CD14-positive monocyte (primary cell): Measurements from ENCODE around the gene KASH5. TPM values are rescaled to one million over a fixed set of nuclear protein-coding genes. Genes with fewer than 3 reads are reported as not detected.

Experiments used
- DNase-seq, 3 donors: peaks; one replicate each; pipeline ENCODE4 v3.0.0-alpha.2; 2011 to 2022
- H2AFZ ChIP-seq: 2 replicates; pipeline ENCODE4 v1.6.0; 2012; ENCODE audit warnings: mild to moderate bottlenecking, low read depth, low read length, inconsistent platforms; ENCODE audit not compliant: insufficient read depth, poor library complexity, severe bottlenecking
- H3K27ac ChIP-seq, 2 donors: 1 replicate in 1 of 2; 2 replicates in 1 of 2; pipeline ENCODE4 v1.5.1; 2012 to 2013; ENCODE audit warnings: low read length in 2 of 2, control low read depth in 1 of 2, inconsistent platforms in 1 of 2, low read depth in 1 of 2, mild to moderate bottlenecking in 1 of 2
- H3K27me3 ChIP-seq, 2 donors: one replicate each; pipeline versions ENCODE4 v1.6.0 to v1.6.1; 2011 to 2013; ENCODE audit warnings: low read length in 2 of 2; ENCODE audit not compliant: control insufficient read depth in 2 of 2, insufficient read depth in 2 of 2
- H3K36me3 ChIP-seq, 2 donors: replicated peaks in 1 of 2; 1 replicate in 1 of 2; 2 replicates in 1 of 2; pipeline versions ENCODE4 v1.5.1 to v1.6.1; 2012 to 2013; ENCODE audit warnings: low read length in 2 of 2, control low read depth in 1 of 2, inconsistent platforms in 1 of 2, mild to moderate bottlenecking in 1 of 2; ENCODE audit not compliant: insufficient read depth in 2 of 2, control insufficient read depth in 1 of 2
- H3K4me1 ChIP-seq, 2 donors: 1 replicate in 1 of 2; 2 replicates in 1 of 2; pipeline versions ENCODE4 v1.5.1 to v1.6.1; 2012 to 2013; ENCODE audit warnings: low read length in 2 of 2, control low read depth in 1 of 2, inconsistent platforms in 1 of 2, mild to moderate bottlenecking in 1 of 2, moderate library complexity in 1 of 2; ENCODE audit not compliant: insufficient read depth in 2 of 2, control insufficient read depth in 1 of 2
- H3K4me2 ChIP-seq: replicated peaks from 2 replicates; pipeline ENCODE3; 2012; ENCODE audit warnings: low read length, moderate library complexity, mild to moderate bottlenecking; ENCODE audit not compliant: poor library complexity, severe bottlenecking; ENCODE audit errors: extremely low read depth
- H3K4me3 ChIP-seq, 3 experiments: fragments of 200-600 bp in 1 of 3; sonication (generic) in 1 of 3; replicated peaks in 1 of 3; 1 replicate in 2 of 3; 2 replicates in 1 of 3; pipeline ENCODE4 v1.5.1; 2011 to 2013; ENCODE audit warnings: low read length in 3 of 3, mild to moderate bottlenecking in 3 of 3, control low read depth in 2 of 3, low read depth in 2 of 3, inconsistent platforms in 1 of 3, moderate library complexity in 1 of 3
- H3K79me2 ChIP-seq: 2 replicates; pipeline ENCODE4 v1.6.0; 2012; ENCODE audit warnings: mild to moderate bottlenecking, control low read depth, inconsistent platforms, low read length, moderate library complexity; ENCODE audit not compliant: insufficient read depth
- H3K9ac ChIP-seq: 2 replicates; pipeline ENCODE4 v1.6.0; 2017; ENCODE audit warnings: low read length, mild to moderate bottlenecking; ENCODE audit not compliant: insufficient read depth, poor library complexity, severe bottlenecking
- H3K9me3 ChIP-seq, 2 donors: replicated peaks in 1 of 2; 1 replicate in 1 of 2; 2 replicates in 1 of 2; pipeline versions ENCODE4 v1.5.1 to v1.6.1; 2012 to 2013; ENCODE audit warnings: low read length in 2 of 2, control low read depth in 1 of 2; ENCODE audit not compliant: control insufficient read depth in 1 of 2, insufficient read depth in 1 of 2
- H4K20me1 ChIP-seq: 2 replicates; pipeline ENCODE4 v1.6.0; 2012; ENCODE audit warnings: mild to moderate bottlenecking, low read length, control low read depth, moderate library complexity; ENCODE audit not compliant: insufficient read depth
- H3K27ac Mint-ChIP-seq, 7 donors: one replicate each; pipeline ENCODE4 v1.8.0; 2020; ENCODE audit warnings: mild to moderate bottlenecking in 7 of 7, mixed read lengths in 7 of 7, moderate library complexity in 6 of 7, inconsistent platforms in 2 of 7
- H3K27me3 Mint-ChIP-seq, 3 donors: one replicate each; pipeline ENCODE4 v1.8.0; 2021 to 2022; ENCODE audit warnings: low read depth in 3 of 3, mild to moderate bottlenecking in 3 of 3, mixed read lengths in 3 of 3, moderate library complexity in 3 of 3, inconsistent platforms in 1 of 3
- H3K36me3 Mint-ChIP-seq, 2 donors: one replicate each; pipeline ENCODE4 v1.8.0; 2020; ENCODE audit warnings: mixed read lengths in 2 of 2, inconsistent platforms in 1 of 2, mild to moderate bottlenecking in 1 of 2
- H3K4me1 Mint-ChIP-seq: one replicate; pipeline ENCODE4 v1.8.0; 2020; ENCODE audit warnings: mild to moderate bottlenecking, mixed read lengths
- H3K4me3 Mint-ChIP-seq, 2 donors: one replicate each; pipeline ENCODE4 v1.8.0; 2020; ENCODE audit warnings: mild to moderate bottlenecking in 2 of 2, mixed read lengths in 2 of 2, moderate library complexity in 1 of 2
- H3K9me3 Mint-ChIP-seq, 7 donors: one replicate each; pipeline ENCODE4 v1.8.0; 2020 to 2022; ENCODE audit warnings: mixed read lengths in 7 of 7, mild to moderate bottlenecking in 6 of 7, moderate library complexity in 6 of 7, inconsistent platforms in 2 of 7
- CTCF ChIP-seq: fragments of 200-600 bp; IDR thresholded peaks from one replicate; pipeline ENCODE4 v1.8.0; 2022; ENCODE audit warnings: antibody characterized with exemption, mild to moderate bottlenecking
- WGBS: methylation state at CpG from one replicate; pipeline ENCODE4 v1.1.5; 2013; ENCODE audit warnings: missing lambda C conversion rate; ENCODE audit not compliant: insufficient coverage; 5-methylcytosine and 5-hydroxymethylcytosine counted together
- intact Hi-C, 2 donors: fragments of 100-400 bp; cut with micrococcal nuclease; formaldehyde crosslinking; loops; one replicate each; pipeline versions ENCODE4 v1.15.0 to v1.15.1; 2023
- polyA plus RNA-seq, 3 donors: library from polyadenylated mRNA; depleted of rRNA in 1 of 3; unstranded in 2 of 3; stranded (reverse) in 1 of 3; fragments of 300-500 nt in 2 of 3; fragments of >200 nt in 1 of 3; fragmentation: Illumina TruSeq in 2 of 3; gene quantifications; 1 replicate in 2 of 3; 2 replicates in 1 of 3; pipeline ENCODE4 v1.2.3, GENCODE V29; 2012 to 2021

The KASH5 gene
- polyA plus RNA-seq, 3 donors, result not detected

GRCh38 chr19:49427339-49427738, 39.3 kb downstream of the KASH5 start:
- no peak for DNase-seq
- Histone ChIP-seq H3K36me3 (no peaks in the 10 kb centered on the region), H4K20me1 (no peaks in the 10 kb centered on the region), H3K4me1 (peaks cover 10 to 20% of the 10 kb centered on the region in 2 donors), H3K27ac (no peak overlapping the region), H3K4me2 (no peak overlapping the region), H3K9ac (no peak overlapping the region), H2AFZ (no peak overlapping the region), H3K4me3 (no peak overlapping the region), H3K9me3 (peaks cover 7 to 51% of the 10 kb centered on the region in 2 donors), H3K27me3 (peaks cover 67 to 99% of the 10 kb centered on the region in 2 donors), H3K79me2 (no peaks in the 10 kb centered on the region)
- WGBS, result 53% methylated on average over 7 of the region's 12 CpGs
- Mint-ChIP-seq H3K4me1 (peaks cover 32% of the 10 kb centered on the region), H3K4me3 (peak overlapping the region in 1 of 2 donors; percentile 88), H3K27ac (no peak overlapping the region), H3K36me3 (peaks cover 0 to 23% of the 10 kb centered on the region in 2 donors), H3K9me3 (peaks cover 0 to 41% (median 22%) of the 10 kb centered on the region in 7 donors), H3K27me3 (peaks cover 96 to 100% (median 97%) of the 10 kb centered on the region in 3 donors)
- intact Hi-C loops, result loop anchor here in 1 of 2 donors (10.0 kb wide), 1 partner anchor 53 kb away; no protein-coding TSS in a partner anchor
- no peak for TF ChIP-seq CTCF

- intact Hi-C loops, result loop anchor here in 1 of 2 donors (10.0 kb wide), 1 partner anchor 53 kb away; no protein-coding TSS in a partner anchor
- Mint-ChIP-seq H3K9me3 (peaks cover 0 to 36% (median 18%) of the 10 kb centered on the region in 7 donors), H3K27me3 (peaks cover 98 to 100% (median 99%) of the 10 kb centered on the region in 3 donors), H3K4me1 (peaks cover 28% of the 10 kb centered on the region), H3K27ac (peak overlapping the region in 1 of 7 donors; percentile 17), H3K36me3 (peaks cover 0 to 18% of the 10 kb centered on the region in 2 donors), H3K4me3 (peak overlapping the region; percentile 27 to 70)
- peaks cover 68 to 100% of the 10 kb centered on the region in 2 donors for H3K27me3 ChIP-seq
- no peak for TF ChIP-seq CTCF
- no peak overlapping the region for H3K9ac ChIP-seq
- H4K20me1 ChIP-seq, result no peaks in the 10 kb centered on the region
- DNase-seq, result no peak
- no peaks in the 10 kb centered on the region for H3K36me3 ChIP-seq
- H3K4me1 ChIP-seq, result peaks cover 5 to 13% of the 10 kb centered on the region in 2 donors
- WGBS, result 2% methylated on average over 45 of the region's 45 CpGs
- peak overlapping the region; percentile 27 for H2AFZ ChIP-seq
- H3K4me3 ChIP-seq, result no peak overlapping the region
- peaks cover 9 to 51% of the 10 kb centered on the region in 2 donors for H3K9me3 ChIP-seq
- peak overlapping the region; percentile 26 for H3K4me2 ChIP-seq
- no peaks in the 10 kb centered on the region for H3K79me2 ChIP-seq
- no peak overlapping the region for H3K27ac ChIP-seq
Observed at GRCh38 chr19:49427855-49428546, 40.0 kb downstream of the KASH5 start.
